Epidermal melanocyte (primary cell): ENCODE results near the gene OBP2A.

ENCODE experiments used
- DNase-seq: peaks from one replicate; pipeline ENCODE4 v3.0.0; 2011; ENCODE audit warnings: low spot score; ENCODE audit not compliant: insufficient read length

The OBP2A gene

DNA sequence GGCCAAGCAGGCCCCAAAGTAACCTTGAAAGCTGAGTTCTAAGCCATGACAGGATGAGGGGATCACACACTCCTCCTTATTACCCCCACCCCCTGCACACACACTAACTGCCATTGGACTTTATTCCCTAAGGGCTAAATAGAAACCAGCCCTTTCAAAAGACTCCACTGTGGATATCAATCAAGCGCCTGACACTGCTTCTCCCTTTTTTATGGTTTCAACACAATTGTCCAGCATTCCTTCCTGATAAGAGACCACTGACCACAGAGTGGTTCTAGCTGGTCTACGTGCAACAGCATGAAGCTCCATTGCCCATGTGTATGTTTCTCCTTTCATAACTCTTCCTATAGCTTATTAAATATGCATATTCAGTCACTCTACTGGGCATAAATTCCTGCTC, 50.3 kb downstream of the OBP2A start:
- DNase-seq, result no peak
